Bronchial epithelial cell (primary cell): ENCODE measurements around the gene HES5. TPM values are rescaled to one million over a fixed set of nuclear protein-coding genes. Genes with fewer than 3 reads are reported as not detected.
A peak's percentile ranks its signal among the peaks of the same experiment; 100 is the strongest.

ENCODE experiments used
- DNase-seq: peaks from one replicate; pipeline ENCODE4 v3.0.0-alpha.2; 2010; ENCODE audit warnings: low read depth
- FAIRE-seq: peaks from 2 replicates; lab custom pipeline; 2011; peaks lifted over from hg19 to GRCh38; lab: Jason Lieb, UNC
- H3K27me3 ChIP-seq: 2 replicates; pipeline ENCODE4 v1.5.1; 2011; ENCODE audit warnings: low read length; ENCODE audit not compliant: control insufficient read depth, insufficient read depth
- H3K36me3 ChIP-seq: 2 replicates; pipeline ENCODE4 v1.5.1; 2011; ENCODE audit warnings: low read length; ENCODE audit not compliant: control insufficient read depth, insufficient read depth
- H3K4me3 ChIP-seq: 2 replicates; pipeline ENCODE4 v1.5.1; 2011; ENCODE audit warnings: mild to moderate bottlenecking, low read depth, low read length, control low read depth
- total RNA-seq: library from RNA; depleted of rRNA; stranded (reverse); fragments of >200 nt; gene quantifications from 2 replicates; pipeline ENCODE4 v1.2.1, GENCODE V29; 2014
- TF ChIP-seq, protein P1 (sequence below): IDR thresholded peaks from 2 replicates; pipeline ENCODE4 v1.5.1; 2011; ENCODE audit warnings: mild to moderate bottlenecking, moderate library complexity, low read length, control low read depth, inconsistent platforms; ENCODE audit not compliant: insufficient read depth, severe bottlenecking

The HES5 gene
- total RNA-seq, 1 donor from 2014 or later: 2.9 TPM

DNA sequence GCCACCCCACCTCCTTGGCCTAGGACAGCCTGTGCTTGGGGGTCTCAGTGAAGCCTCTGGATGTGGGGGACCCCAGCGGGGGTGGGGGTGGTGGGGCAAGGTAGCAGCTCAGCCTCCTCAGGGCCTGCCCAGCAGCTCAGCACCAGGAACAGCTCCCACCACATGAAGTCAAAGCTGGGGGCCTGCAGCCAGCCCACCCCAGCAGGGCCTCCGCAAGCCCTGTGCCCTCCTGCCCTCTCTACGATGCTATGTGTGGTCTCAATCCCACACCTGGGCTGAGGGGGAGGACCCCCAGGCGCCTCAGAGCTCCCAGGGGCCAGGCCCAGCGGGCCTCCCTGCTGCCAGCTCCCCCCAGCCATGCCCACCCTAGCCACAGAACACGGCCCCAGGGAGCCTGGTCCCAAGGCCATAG, 22.3 kb downstream of the HES5 start:
- no peak overlapping the region for H3K4me3 ChIP-seq
- no peaks in the 10 kb centered on the region for H3K27me3 ChIP-seq
- no peak for FAIRE-seq
- DNase-seq: no peak
- H3K36me3 ChIP-seq: peaks cover 23% of the 10 kb centered on the region
- TF ChIP-seq, protein P1, sequence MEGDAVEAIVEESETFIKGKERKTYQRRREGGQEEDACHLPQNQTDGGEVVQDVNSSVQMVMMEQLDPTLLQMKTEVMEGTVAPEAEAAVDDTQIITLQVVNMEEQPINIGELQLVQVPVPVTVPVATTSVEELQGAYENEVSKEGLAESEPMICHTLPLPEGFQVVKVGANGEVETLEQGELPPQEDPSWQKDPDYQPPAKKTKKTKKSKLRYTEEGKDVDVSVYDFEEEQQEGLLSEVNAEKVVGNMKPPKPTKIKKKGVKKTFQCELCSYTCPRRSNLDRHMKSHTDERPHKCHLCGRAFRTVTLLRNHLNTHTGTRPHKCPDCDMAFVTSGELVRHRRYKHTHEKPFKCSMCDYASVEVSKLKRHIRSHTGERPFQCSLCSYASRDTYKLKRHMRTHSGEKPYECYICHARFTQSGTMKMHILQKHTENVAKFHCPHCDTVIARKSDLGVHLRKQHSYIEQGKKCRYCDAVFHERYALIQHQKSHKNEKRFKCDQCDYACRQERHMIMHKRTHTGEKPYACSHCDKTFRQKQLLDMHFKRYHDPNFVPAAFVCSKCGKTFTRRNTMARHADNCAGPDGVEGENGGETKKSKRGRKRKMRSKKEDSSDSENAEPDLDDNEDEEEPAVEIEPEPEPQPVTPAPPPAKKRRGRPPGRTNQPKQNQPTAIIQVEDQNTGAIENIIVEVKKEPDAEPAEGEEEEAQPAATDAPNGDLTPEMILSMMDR: no peak

DNA sequence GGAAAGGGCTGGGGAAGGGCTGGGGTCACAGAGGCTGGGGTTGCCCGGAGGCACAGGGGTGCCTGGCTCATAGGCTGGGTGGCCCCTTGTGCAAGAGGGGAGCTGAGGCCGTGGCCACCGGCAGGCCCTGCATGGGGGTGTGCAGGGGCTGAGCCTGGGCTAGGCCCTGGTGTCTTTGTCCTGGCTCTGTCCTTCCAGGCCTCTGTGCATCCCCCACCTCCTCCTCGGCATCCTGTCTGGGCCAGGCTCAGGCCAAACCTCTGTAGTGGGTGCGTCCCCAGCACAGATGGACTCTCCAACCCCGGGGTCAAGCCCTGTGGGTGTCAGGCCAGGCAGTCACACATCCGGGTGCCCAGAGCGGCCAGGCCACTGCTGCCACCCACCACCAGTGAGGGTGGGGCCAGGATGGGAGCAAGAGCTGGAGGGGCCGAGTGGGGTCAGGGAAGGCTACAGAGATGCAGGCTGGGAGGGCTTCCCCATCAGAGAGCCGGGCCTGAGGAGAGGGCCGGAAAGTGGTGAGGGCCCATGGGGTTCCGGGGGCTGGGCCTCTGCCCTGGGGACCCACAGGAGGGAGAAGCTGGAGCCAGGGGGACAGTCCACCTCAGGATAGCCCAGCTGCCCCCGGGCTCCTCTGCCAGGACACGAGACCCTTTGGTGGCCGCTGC, 23.0 kb downstream of the HES5 start:
- H3K36me3 ChIP-seq: peaks cover 22% of the 10 kb centered on the region
- DNase-seq: no peak
- no peak for FAIRE-seq
- TF ChIP-seq, protein P1: no peak
- H3K4me3 ChIP-seq: no peak overlapping the region
- H3K27me3 ChIP-seq: no peaks in the 10 kb centered on the region

DNA sequence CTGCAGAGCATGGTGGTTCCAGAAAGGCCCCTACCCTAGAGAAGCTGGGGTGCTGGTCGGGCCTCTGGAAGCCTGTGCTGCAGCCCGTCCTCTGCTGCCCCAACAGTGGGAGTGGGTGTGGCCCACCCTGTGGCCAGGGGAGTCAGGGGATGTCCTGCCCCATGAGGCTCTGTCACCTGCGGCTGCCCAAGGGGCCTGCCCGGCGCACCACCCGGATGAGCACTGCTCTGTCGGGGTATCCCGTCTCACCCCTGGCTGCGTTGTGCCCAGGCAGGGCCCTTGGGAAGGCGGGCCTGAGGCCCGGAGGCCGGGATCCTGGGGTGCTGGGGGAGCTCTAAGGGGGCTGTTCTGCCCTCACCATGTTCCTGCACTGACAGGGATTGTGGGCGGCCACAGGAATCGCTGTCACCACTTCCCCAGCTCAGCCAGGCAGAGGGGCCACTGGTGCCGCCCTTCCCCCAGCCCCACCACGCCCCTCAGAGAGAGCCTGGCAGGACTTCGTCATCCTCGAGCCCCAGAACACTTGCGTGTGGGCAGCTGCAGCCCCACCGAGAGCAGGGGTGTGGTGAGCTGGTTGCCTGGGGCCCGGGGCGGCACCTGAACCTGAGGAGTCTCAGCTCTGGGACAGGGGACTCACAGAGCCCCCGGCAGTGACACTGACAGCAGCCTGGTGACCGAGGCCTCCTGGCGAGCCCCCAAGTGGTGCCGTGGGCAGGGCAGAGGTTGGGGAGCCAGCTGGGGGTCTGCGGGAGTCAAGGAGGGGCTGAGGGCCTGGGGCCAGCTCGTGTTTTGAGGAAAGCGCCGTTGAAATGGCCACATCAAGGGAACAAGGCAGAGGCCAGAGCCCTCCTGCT, 23.8 kb downstream of the HES5 start:
- Histone ChIP-seq H3K4me3 (no peak overlapping the region), H3K27me3 (no peaks in the 10 kb centered on the region), H3K36me3 (peaks cover 25% of the 10 kb centered on the region)
- FAIRE-seq (no peak), DNase-seq (peak; percentile 18)
- TF ChIP-seq, protein P1: no peak

DNA sequence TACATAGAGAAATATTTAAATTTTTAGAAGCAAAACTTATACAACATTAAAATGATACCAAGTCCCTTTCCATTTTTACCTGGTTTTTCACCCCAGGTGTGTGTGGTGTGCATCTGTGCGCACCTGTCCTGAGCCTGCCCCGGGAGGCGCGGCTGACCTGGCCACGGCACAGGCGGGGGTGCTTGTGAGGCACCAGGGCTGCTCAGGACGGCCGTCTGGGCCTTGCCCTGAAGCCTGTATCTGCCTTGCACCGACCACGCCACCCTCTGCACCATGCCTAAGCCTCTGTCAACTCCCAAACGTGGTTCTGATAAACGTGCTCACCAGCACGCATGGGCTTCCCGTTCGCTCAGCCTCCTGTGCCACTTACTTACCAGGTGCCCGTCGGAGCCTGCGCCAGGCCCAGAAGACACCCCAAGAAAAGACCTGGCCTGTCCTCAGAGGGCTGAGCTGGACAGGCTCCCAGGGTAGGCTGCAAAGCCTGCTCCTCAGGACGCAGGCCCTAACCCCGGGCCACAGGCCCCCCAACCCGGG, 24.5 kb downstream of the HES5 start:
- FAIRE-seq (no peak), DNase-seq (no peak)
- TF ChIP-seq, protein P1: no peak
- H3K27me3 ChIP-seq: no peaks in the 10 kb centered on the region
- H3K4me3 ChIP-seq: no peak overlapping the region
- H3K36me3 ChIP-seq: peaks cover 21% of the 10 kb centered on the region

DNA sequence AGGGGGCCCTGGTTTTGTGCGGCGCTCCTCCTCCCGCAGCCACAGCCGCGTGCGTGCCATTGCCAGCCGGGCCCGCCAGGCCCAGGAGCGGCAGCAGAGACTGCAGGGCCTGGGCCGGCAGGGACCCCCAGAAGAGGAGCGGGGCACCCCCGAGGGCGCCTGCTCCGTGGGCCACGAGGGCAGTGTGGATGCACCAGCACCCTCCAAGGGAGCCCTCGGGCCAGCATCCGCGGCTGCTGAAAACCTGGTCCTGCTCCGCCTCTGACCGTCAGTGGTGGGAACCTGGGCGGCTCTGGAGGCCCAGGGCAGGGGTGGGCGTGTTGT, 25.2 kb downstream of the HES5 start:
- H3K27me3 ChIP-seq: no peaks in the 10 kb centered on the region
- H3K36me3 ChIP-seq: peaks cover 19% of the 10 kb centered on the region
- TF ChIP-seq, protein P1: no peak
- no peak for DNase-seq
- no peak for FAIRE-seq
- H3K4me3 ChIP-seq: no peak overlapping the region
